ENCODE data around the gene SCYGR4.
"Not testable (repeated sequence)": the region's sequence is repeated elsewhere in the genome, so short reads cannot be mapped to it uniquely, and the experiment has no call there.

The SCYGR4 gene

GRCh38 chr2:227661025-227661649 lies 43.8 kb downstream of the SCYGR4 start:
- H2AFZ ChIP-seq (ENCODE audit: low read depth, low read length): no peak overlapping the region
- H3K4me2 ChIP-seq (ENCODE audit: low read length): no peak overlapping the region
- H3K36me3 ChIP-seq (replicated peaks; ENCODE audit: low read depth, low read length): no peaks in the 10 kb centered on the region

GRCh38 chr2:227661827-227662226 lies 44.5 kb downstream of the SCYGR4 start:
- H2AFZ ChIP-seq (ENCODE audit: low read depth, low read length): no peak overlapping the region
- no peak overlapping the region for H3K4me2 ChIP-seq (ENCODE audit: low read length)
- no peaks in the 10 kb centered on the region for H3K4me1 ChIP-seq (ENCODE audit: low read length)
- no peaks in the 10 kb centered on the region for H3K9me3 ChIP-seq (ENCODE audit: insufficient read depth, low read length)
- H3K4me3 ChIP-seq (ENCODE audit: low read length): no peak overlapping the region
- no peaks in the 10 kb centered on the region for H3K79me2 ChIP-seq (ENCODE audit: low read length)
- no peaks in the 10 kb centered on the region for H4K20me1 ChIP-seq (ENCODE audit: insufficient read depth, low read length)
- TF ChIP-seq CTCF (IDR thresholded peaks at IDR 0.05; ENCODE audit: low read depth, low read length): no peak
- no peak for TF ChIP-seq EZH2phosphoT487 (IDR thresholded peaks at IDR 0.05; ENCODE audit: low read depth)
- H3K9ac ChIP-seq (ENCODE audit: low read length): no peak overlapping the region
- no peaks in the 10 kb centered on the region for H3K27me3 ChIP-seq (ENCODE audit: low read depth, low read length)
- H3K36me3 ChIP-seq (replicated peaks; ENCODE audit: low read depth, low read length): no peaks in the 10 kb centered on the region
- no peak overlapping the region for H3K27ac ChIP-seq (ENCODE audit: low read length)

More at GRCh38 chr2:227661025-227661649, 43.8 kb downstream of the SCYGR4 start:
- TF ChIP-seq EZH2phosphoT487 (IDR thresholded peaks at IDR 0.05; ENCODE audit: low read depth) (no peak), CTCF (IDR thresholded peaks at IDR 0.05; ENCODE audit: low read depth, low read length) (no peak)
- Histone ChIP-seq H3K4me3 (ENCODE audit: low read length) (no peak overlapping the region), H3K9ac (ENCODE audit: low read length) (no peak overlapping the region), H3K27ac (ENCODE audit: low read length) (no peak overlapping the region), H4K20me1 (ENCODE audit: insufficient read depth, low read length) (no peaks in the 10 kb centered on the region), H3K4me1 (ENCODE audit: low read length) (no peaks in the 10 kb centered on the region), H3K9me3 (ENCODE audit: insufficient read depth, low read length) (no peaks in the 10 kb centered on the region), H3K27me3 (ENCODE audit: low read depth, low read length) (no peaks in the 10 kb centered on the region), H3K79me2 (ENCODE audit: low read length) (no peaks in the 10 kb centered on the region)

- Histone ChIP-seq H3K9me3 (ENCODE audit: insufficient read depth, low read length) (no peaks in the 10 kb centered on the region), H3K27me3 (ENCODE audit: low read depth, low read length) (no peaks in the 10 kb centered on the region), H3K4me1 (ENCODE audit: low read length) (no peaks in the 10 kb centered on the region), H3K9ac (ENCODE audit: low read length) (no peak overlapping the region), H3K79me2 (ENCODE audit: low read length) (no peaks in the 10 kb centered on the region), H4K20me1 (ENCODE audit: insufficient read depth, low read length) (no peaks in the 10 kb centered on the region), H3K27ac (ENCODE audit: low read length) (no peak overlapping the region), H2AFZ (ENCODE audit: low read depth, low read length) (no peak overlapping the region), H3K4me2 (ENCODE audit: low read length) (no peak overlapping the region), H3K4me3 (ENCODE audit: low read length) (no peak overlapping the region), H3K36me3 (replicated peaks; ENCODE audit: low read depth, low read length) (no peaks in the 10 kb centered on the region)
- TF ChIP-seq CTCF (IDR thresholded peaks at IDR 0.05; ENCODE audit: low read depth, low read length) (no peak), EZH2phosphoT487 (IDR thresholded peaks at IDR 0.05; ENCODE audit: low read depth) (no peak)
These were observed 48.1 kb downstream of the SCYGR4 start for GRCh38 chr2:227665189-227665940.

GRCh38 chr2:227666631-227667170 lies 49.4 kb downstream of the SCYGR4 start, which contains the start of gene SCYGR5:
Gene SCYGR5, plus strand, starts transcription at chr2:227666804. Its CDS starts 0 bp downstream, at chr2:227666804.
- not testable (repeated sequence) for H3K9me3 ChIP-seq (ENCODE audit: insufficient read depth, low read length); H2AFZ ChIP-seq (ENCODE audit: low read depth, low read length); H4K20me1 ChIP-seq (ENCODE audit: insufficient read depth, low read length); H3K79me2 ChIP-seq (ENCODE audit: low read length); H3K9ac ChIP-seq (ENCODE audit: low read length); H3K36me3 ChIP-seq (replicated peaks; ENCODE audit: low read depth, low read length); H3K27me3 ChIP-seq (ENCODE audit: low read depth, low read length); H3K27ac ChIP-seq (ENCODE audit: low read length); H3K4me2 ChIP-seq (ENCODE audit: low read length); H3K4me1 ChIP-seq (ENCODE audit: low read length); H3K4me3 ChIP-seq (ENCODE audit: low read length)
